K562 (cell line): ENCODE data around the gene CAST. TPM values are rescaled to one million over a fixed set of nuclear protein-coding genes. Genes with fewer than 3 reads are reported as not detected.

Experiments
- CHCHD3 ChIP-seq: fragments of 250-450 bp; sonication (Bioruptor Pico); IDR thresholded peaks from 2 replicates; pipeline ENCODE4 v2.1.2; 2022; ENCODE audit warnings: mild to moderate bottlenecking
- CUX1 ChIP-seq: fragments of 200-800 bp; sonication (Bioruptor generic); IDR thresholded peaks from 2 replicates; pipeline ENCODE4 v1.6.1; 2016; ENCODE audit warnings: missing genetic modification characterization, missing compliant biosample characterization
- DACH1 ChIP-seq: fragments of 450-650 bp; IDR thresholded peaks from 2 replicates; pipeline ENCODE4 v1.6.1; 2018; ENCODE audit not compliant: partially characterized antibody
- EHMT2 ChIP-seq: fragments of 450-650 bp; IDR thresholded peaks from 2 replicates; pipeline ENCODE4 v1.6.1; 2018; ENCODE audit warnings: antibody characterized with exemption
- GTF2E2 ChIP-seq: fragments of 200-800 bp; sonication (Bioruptor generic); IDR thresholded peaks from 2 replicates; pipeline ENCODE4 v1.6.1; 2016; ENCODE audit warnings: missing genetic modification characterization, missing compliant biosample characterization
- NFRKB ChIP-seq: fragments of 450-650 bp; IDR thresholded peaks from 2 replicates; pipeline ENCODE4 v1.6.1; 2016; ENCODE audit warnings: low read depth
- NONO ChIP-seq, 2 experiments: fragments of 200-400 bp in 1 of 2; fragments of 450-650 bp in 1 of 2; formaldehyde crosslinking in 1 of 2; IDR thresholded peaks; 2 replicates each; pipeline ENCODE4 v1.6.1; 2017; ENCODE audit warnings: low read depth in 2 of 2, mild to moderate bottlenecking in 2 of 2, moderate library complexity in 2 of 2, low read length in 1 of 2
- NR2C2 ChIP-seq, 2 experiments: fragments of 200-800 bp in 1 of 2; sonication (Bioruptor generic) in 1 of 2; sonication (generic) in 1 of 2; formaldehyde crosslinking in 1 of 2; IDR thresholded peaks; 2 replicates each; pipeline versions ENCODE4 v1.6.1 to v1.8.0; 2016 to 2022; ENCODE audit warnings: mild to moderate bottlenecking in 1 of 2, missing compliant biosample characterization in 1 of 2, missing genetic modification characterization in 1 of 2, missing genetic modification reagents in 1 of 2
- SRSF3 ChIP-seq: fragments of 200-400 bp; formaldehyde crosslinking; IDR thresholded peaks from 2 replicates; pipeline ENCODE4 v1.6.1; 2016; ENCODE audit warnings: mild to moderate bottlenecking, low read length, moderate library complexity; ENCODE audit not compliant: insufficient read depth
- STAT5B ChIP-seq: fragments of 250-450 bp; sonication (Bioruptor Pico); IDR thresholded peaks from 2 replicates; pipeline ENCODE4 v1.8.0; 2021; ENCODE audit warnings: mild to moderate bottlenecking, inconsistent platforms
- TAF9B ChIP-seq: fragments of 450-650 bp; IDR thresholded peaks from 2 replicates; pipeline ENCODE4 v1.6.1; 2018; ENCODE audit warnings: mild to moderate bottlenecking; ENCODE audit not compliant: partially characterized antibody
- TCF15 ChIP-seq: fragments of 250-450 bp; sonication (Bioruptor Pico); IDR thresholded peaks from 2 replicates; pipeline ENCODE4 v1.8.0; 2022; ENCODE audit warnings: moderate library complexity, mild to moderate bottlenecking, inconsistent platforms
- TEAD4 ChIP-seq, 2 experiments: sonication (generic) in 1 of 2; formaldehyde crosslinking in 1 of 2; IDR thresholded peaks; 2 replicates each; pipeline versions ENCODE4 v1.6.1 to v1.8.0; 2012 to 2022; ENCODE audit warnings: borderline replicate concordance in 1 of 2, inconsistent platforms in 1 of 2, low read length in 1 of 2, mild to moderate bottlenecking in 1 of 2, missing genetic modification reagents in 1 of 2
- TOE1 ChIP-seq, 2 experiments: fragments of 450-650 bp in 1 of 2; sonication (generic) in 1 of 2; formaldehyde crosslinking in 1 of 2; IDR thresholded peaks; 2 replicates each; pipeline versions ENCODE4 v1.7.1 to v1.8.0; 2016 to 2022; ENCODE audit warnings: borderline replicate concordance in 2 of 2, mild to moderate bottlenecking in 2 of 2, antibody characterized with exemption in 1 of 2, inconsistent platforms in 1 of 2, low read depth in 1 of 2, missing genetic modification reagents in 1 of 2, moderate library complexity in 1 of 2
- ZKSCAN3 ChIP-seq: fragments of 250-450 bp; sonication (Bioruptor Pico); IDR thresholded peaks from 2 replicates; pipeline ENCODE4 v1.4.0; 2020
- ZNF347 ChIP-seq: fragments of 450-650 bp; formaldehyde crosslinking; IDR thresholded peaks from 2 replicates; pipeline ENCODE4 v1.4.0; 2020; ENCODE audit warnings: low read depth, mild to moderate bottlenecking, moderate library complexity
- ZNF668 ChIP-seq: fragments of 250-450 bp; sonication (Bioruptor Pico); IDR thresholded peaks from 2 replicates; pipeline ENCODE4 v1.8.0; 2022; ENCODE audit warnings: mild to moderate bottlenecking, inconsistent platforms
- ZNF717 ChIP-seq: fragments of 250-450 bp; sonication (Bioruptor Pico); IDR thresholded peaks from 2 replicates; pipeline ENCODE4 v1.5.0; 2021
- ZNF77 ChIP-seq: fragments of 250-450 bp; sonication (Bioruptor Pico); IDR thresholded peaks from 2 replicates; pipeline ENCODE4 v1.5.0; 2020
- polyA plus RNA-seq, 8 experiments: library from polyadenylated mRNA; depleted of rRNA in 4 of 8; stranded (reverse) in 5 of 8; unstranded in 3 of 8; fragments of >200 nt; fragmentation: Nextera tagmentation in 2 of 8; fragmentation: Illumina TruSeq in 1 of 8; extraction: Ambion mirVana in 2 of 8; extraction: Trizol in 1 of 8; gene quantifications; 2 replicates each; pipeline versions ENCODE4 v1.2.1 to v1.2.3, GENCODE V29; 2011 to 2014; ENCODE audit warnings: inconsistent platforms in 1 of 8, missing spikeins in 1 of 8
- total RNA-seq, 7 experiments: library from RNA; depleted of rRNA in 6 of 7; stranded (reverse); fragments of >200 nt in 6 of 7; fragmentation: Illumina TruSeq in 2 of 7; extraction: Trizol in 2 of 7; gene quantifications; 2 replicates each; pipeline versions ENCODE4 v1.2.1 to v1.2.3, GENCODE V29; 2011 to 2021; ENCODE audit warnings: low replicate concordance in 1 of 7
- TF ChIP-seq, protein P1 (sequence below), 2 experiments: fragments of 450-650 bp; IDR thresholded peaks; 2 replicates each; pipeline ENCODE4 v1.6.1; 2016
- TF ChIP-seq, protein P2 (sequence below): sonication (generic); IDR thresholded peaks from 2 replicates; pipeline ENCODE4 v1.6.1; 2016

The CAST gene
- total and polyA plus RNA-seq, 9 of the 15 experiments (the other 6 are each of a cell fraction or from before 2014, with no cell fraction given), result 55.5 to 136 (median 86.1) TPM

GRCh38 chr5:96741891-96742309, 79.7 kb downstream of the CAST start (continued):
- TF ChIP-seq, protein P1, sequence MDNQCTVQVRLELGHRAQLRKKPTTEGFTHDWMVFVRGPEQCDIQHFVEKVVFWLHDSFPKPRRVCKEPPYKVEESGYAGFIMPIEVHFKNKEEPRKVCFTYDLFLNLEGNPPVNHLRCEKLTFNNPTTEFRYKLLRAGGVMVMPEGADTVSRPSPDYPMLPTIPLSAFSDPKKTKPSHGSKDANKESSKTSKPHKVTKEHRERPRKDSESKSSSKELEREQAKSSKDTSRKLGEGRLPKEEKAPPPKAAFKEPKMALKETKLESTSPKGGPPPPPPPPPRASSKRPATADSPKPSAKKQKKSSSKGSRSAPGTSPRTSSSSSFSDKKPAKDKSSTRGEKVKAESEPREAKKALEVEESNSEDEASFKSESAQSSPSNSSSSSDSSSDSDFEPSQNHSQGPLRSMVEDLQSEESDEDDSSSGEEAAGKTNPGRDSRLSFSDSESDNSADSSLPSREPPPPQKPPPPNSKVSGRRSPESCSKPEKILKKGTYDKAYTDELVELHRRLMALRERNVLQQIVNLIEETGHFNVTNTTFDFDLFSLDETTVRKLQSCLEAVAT (IDR thresholded peaks at IDR 0.05), result no peak
- TF ChIP-seq DACH1 (no peak), ZNF668 (no peak), TEAD4 (IDR thresholded peaks at IDR 0.05; ENCODE audit: low read length) (peak; percentile 84), TEAD4 (CRISPR knock-in tag; IDR thresholded peaks at IDR 0.05; ENCODE audit: borderline replicate concordance) (no peak), TCF15 (CRISPR knock-in tag) (no peak), TOE1 (IDR thresholded peaks at IDR 0.05; ENCODE audit: borderline replicate concordance) (no peak), TOE1 (CRISPR knock-in tag; IDR thresholded peaks at IDR 0.05; ENCODE audit: borderline replicate concordance, low read depth) (no peak), NR2C2 (CRISPR knock-in tag; IDR thresholded peaks at IDR 0.05) (no peak), NR2C2 (tag; IDR thresholded peaks at IDR 0.05) (no peak), ZNF77 (no peak), SRSF3 (no peak), ZNF347 (CRISPR knock-in tag) (no peak), CHCHD3 (no peak), NONO (IDR thresholded peaks at IDR 0.05; ENCODE audit: low read depth in 2 of 2, low read length in 1 of 2) (no peak), TAF9B (no peak), STAT5B (no peak), CUX1 (no peak), ZNF717 (CRISPR knock-in tag) (no peak), NFRKB (peak; percentile 78; the same call in 1 of the 2 replicates), GTF2E2 (tag) (0 out of 2 replicates have a peak, but pooled peaks have one; percentile 11), ZKSCAN3 (CRISPR knock-in tag) (no peak), EHMT2 (no peak)
- TF ChIP-seq, protein P2, sequence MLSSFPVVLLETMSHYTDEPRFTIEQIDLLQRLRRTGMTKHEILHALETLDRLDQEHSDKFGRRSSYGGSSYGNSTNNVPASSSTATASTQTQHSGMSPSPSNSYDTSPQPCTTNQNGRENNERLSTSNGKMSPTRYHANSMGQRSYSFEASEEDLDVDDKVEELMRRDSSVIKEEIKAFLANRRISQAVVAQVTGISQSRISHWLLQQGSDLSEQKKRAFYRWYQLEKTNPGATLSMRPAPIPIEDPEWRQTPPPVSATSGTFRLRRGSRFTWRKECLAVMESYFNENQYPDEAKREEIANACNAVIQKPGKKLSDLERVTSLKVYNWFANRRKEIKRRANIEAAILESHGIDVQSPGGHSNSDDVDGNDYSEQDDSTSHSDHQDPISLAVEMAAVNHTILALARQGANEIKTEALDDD, result no peak
